DND-41 (cell line): ENCODE measurements around the gene DBX2.

Source experiments
- ATAC-seq: fragments of 200-7000 bp; cut with Tn5 transposase; 3 replicates; pipeline ENCODE4 v1.9.1; 2021; ENCODE audit warnings: low read depth; ENCODE audit not compliant: insufficient read depth
- DNase-seq: peaks from one replicate; pipeline ENCODE4 v3.0.0-alpha.2; 2020
- H2AFZ ChIP-seq: 2 replicates; pipeline ENCODE4 v1.6.0; 2012; ENCODE audit warnings: low read depth, low read length
- H3K27ac ChIP-seq: 2 replicates; pipeline ENCODE4 v1.5.1; 2012; ENCODE audit warnings: low read length, inconsistent platforms
- H3K27me3 ChIP-seq: fragments of 200-600 bp; sonication (generic); 2 replicates; pipeline ENCODE4 v1.6.0; 2012; ENCODE audit warnings: low read length, mild to moderate bottlenecking, inconsistent platforms; ENCODE audit not compliant: insufficient read depth, poor library complexity
- H3K36me3 ChIP-seq: 2 replicates; pipeline ENCODE4 v1.5.1; 2012; ENCODE audit warnings: low read length, inconsistent platforms; ENCODE audit not compliant: insufficient read depth
- H3K4me1 ChIP-seq: 2 replicates; pipeline ENCODE4 v1.5.1; 2012; ENCODE audit warnings: mild to moderate bottlenecking, low read length; ENCODE audit not compliant: insufficient read depth
- H3K4me2 ChIP-seq: 2 replicates; pipeline ENCODE4 v1.6.0; 2012; ENCODE audit warnings: mild to moderate bottlenecking, moderate library complexity, low read length, inconsistent platforms; ENCODE audit not compliant: insufficient read depth
- H3K4me3 ChIP-seq, 2 experiments: fragments of 200-600 bp in 1 of 2; shearing (Covaris generic) in 1 of 2; 2 replicates each; pipeline ENCODE4 v1.5.1; 2012 to 2016; ENCODE audit warnings: inconsistent platforms in 2 of 2, low read length in 2 of 2, mild to moderate bottlenecking in 2 of 2, low read depth in 1 of 2, moderate library complexity in 1 of 2
- H3K79me2 ChIP-seq: 2 replicates; pipeline ENCODE4 v1.6.0; 2012; ENCODE audit warnings: low read length, inconsistent platforms; ENCODE audit not compliant: insufficient read depth
- H3K9ac ChIP-seq: 2 replicates; pipeline ENCODE4 v1.6.0; 2012; ENCODE audit warnings: low read depth, mild to moderate bottlenecking, inconsistent platforms, low read length, moderate library complexity
- H3K9me3 ChIP-seq: 2 replicates; pipeline ENCODE4 v1.5.1; 2012; ENCODE audit warnings: low read length, moderate library complexity, mild to moderate bottlenecking, inconsistent platforms; ENCODE audit not compliant: insufficient read depth, severe bottlenecking
- H4K20me1 ChIP-seq: 2 replicates; pipeline ENCODE4 v1.6.0; 2012; ENCODE audit warnings: low read length; ENCODE audit not compliant: insufficient read depth
- CTCF ChIP-seq: IDR thresholded peaks from 2 replicates; pipeline ENCODE4 v1.5.1; 2012; ENCODE audit warnings: borderline replicate concordance, low read length, moderate library complexity, mild to moderate bottlenecking; ENCODE audit not compliant: poor library complexity, severe bottlenecking; ENCODE audit errors: extremely low read depth
- EZH2 ChIP-seq: IDR thresholded peaks from 3 replicates; pipeline ENCODE4 v1.6.1; 2012; ENCODE audit warnings: borderline replicate concordance, low read depth, mild to moderate bottlenecking, moderate library complexity, low read length, inconsistent platforms; ENCODE audit not compliant: severe bottlenecking

DBX2 gene

GRCh38 chr12:45076417-45077026 lies 25.6 kb upstream of the DBX2 start:
- TF ChIP-seq EZH2, result no peak
- Histone ChIP-seq H3K36me3 (no peaks in the 10 kb centered on the region), H3K27ac (no peak overlapping the region), H3K4me1 (no peaks in the 10 kb centered on the region), H3K79me2 (no peaks in the 10 kb centered on the region), H3K9ac (no peak overlapping the region), H3K4me3 (no peak overlapping the region), H2AFZ (no peak overlapping the region), H4K20me1 (no peaks in the 10 kb centered on the region), H3K4me2 (no peak overlapping the region), H3K9me3 (no peaks in the 10 kb centered on the region), H3K27me3 (peaks cover 9% of the 10 kb centered on the region)
- ATAC-seq (no peak), DNase-seq (no peak)

DNA sequence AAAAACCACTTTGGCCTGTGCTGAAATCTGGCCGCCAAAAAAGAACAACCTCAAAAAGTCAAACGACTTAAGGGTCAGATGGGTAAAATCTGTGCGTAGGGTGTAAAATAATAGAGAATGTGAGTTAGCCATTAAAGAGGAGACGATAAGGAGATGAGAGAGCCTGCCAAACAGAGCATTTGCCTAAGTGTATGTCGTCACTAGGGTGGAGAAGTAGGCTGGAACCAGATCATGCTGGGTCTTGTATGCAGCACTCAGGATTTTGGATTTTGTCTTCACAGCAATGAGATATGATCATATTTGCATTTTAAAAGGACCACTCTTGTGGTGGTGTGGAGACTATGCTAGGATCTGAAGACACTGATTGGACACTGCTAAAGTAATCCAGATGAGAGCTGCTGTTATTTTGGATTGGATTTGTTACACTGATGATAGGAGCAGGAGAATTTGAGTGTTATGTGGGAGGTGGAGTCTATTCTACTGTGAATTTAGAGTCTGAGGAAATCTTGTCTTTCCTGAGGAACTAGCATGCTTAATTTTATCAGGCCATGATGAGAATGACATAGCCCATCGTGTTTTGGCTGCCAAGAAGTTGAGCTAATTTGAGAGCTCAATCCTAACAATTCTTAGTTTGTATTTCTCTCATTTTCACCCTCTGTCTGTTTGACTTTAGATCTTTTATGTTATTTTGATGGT lies 24.8 kb upstream of the DBX2 start:
- Histone ChIP-seq H4K20me1 (no peaks in the 10 kb centered on the region), H3K79me2 (no peaks in the 10 kb centered on the region), H3K9ac (no peak overlapping the region), H3K27ac (no peak overlapping the region), H3K36me3 (no peaks in the 10 kb centered on the region), H3K4me1 (no peaks in the 10 kb centered on the region), H3K9me3 (no peaks in the 10 kb centered on the region), H3K27me3 (peaks cover 9% of the 10 kb centered on the region), H3K4me2 (no peak overlapping the region), H2AFZ (no peak overlapping the region), H3K4me3 (no peak overlapping the region)
- DNase-seq (no peak), ATAC-seq (no peak)
- TF ChIP-seq CTCF (no peak), EZH2 (no peak)

DNA sequence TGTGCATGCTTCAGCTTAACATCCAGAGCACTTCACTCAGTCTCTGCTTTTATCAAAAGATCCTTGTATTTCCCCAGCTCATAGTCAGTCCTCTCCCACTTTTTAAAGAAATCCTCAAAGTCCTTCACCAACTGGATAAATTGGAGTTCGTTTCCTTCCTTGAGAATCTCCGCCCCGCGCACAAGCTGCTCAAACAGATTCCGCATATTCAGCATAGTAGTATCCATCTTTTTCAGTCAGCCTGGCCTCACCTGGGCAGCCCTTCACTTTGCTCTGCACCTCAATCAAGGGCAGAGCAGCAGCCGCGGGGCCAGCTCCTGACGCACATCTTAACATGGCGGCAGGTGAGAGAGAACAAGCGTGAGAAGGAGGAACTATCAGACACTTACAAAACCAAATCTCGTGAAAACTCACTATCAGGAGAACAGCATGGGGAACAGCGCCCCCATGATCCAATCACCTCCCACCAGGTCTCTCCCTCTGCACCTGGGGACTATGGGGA lies 14.3 kb upstream of the DBX2 start:
- TF ChIP-seq CTCF, result no peak
- TF ChIP-seq EZH2, result no peak
- no peak overlapping the region for H3K4me2 ChIP-seq
- no peak overlapping the region for H3K9ac ChIP-seq
- H2AFZ ChIP-seq, result no peak overlapping the region
- no peaks in the 10 kb centered on the region for H3K79me2 ChIP-seq
- H3K36me3 ChIP-seq, result no peaks in the 10 kb centered on the region
- H3K4me1 ChIP-seq, result no peaks in the 10 kb centered on the region
- no peaks in the 10 kb centered on the region for H4K20me1 ChIP-seq
- H3K27me3 ChIP-seq, result no peaks in the 10 kb centered on the region
- no peaks in the 10 kb centered on the region for H3K9me3 ChIP-seq
- DNase-seq (no peak), ATAC-seq (no peak)
- no peak overlapping the region for H3K4me3 ChIP-seq
- no peak overlapping the region for H3K27ac ChIP-seq

- H3K4me1 ChIP-seq, result no peaks in the 10 kb centered on the region
- no peaks in the 10 kb centered on the region for H3K79me2 ChIP-seq
- no peak overlapping the region for H2AFZ ChIP-seq
- H3K27ac ChIP-seq, result no peak overlapping the region
- H4K20me1 ChIP-seq, result no peaks in the 10 kb centered on the region
- TF ChIP-seq CTCF (no peak), EZH2 (no peak)
- no peak for ATAC-seq
- no peaks in the 10 kb centered on the region for H3K36me3 ChIP-seq
- H3K27me3 ChIP-seq, result no peaks in the 10 kb centered on the region
- H3K4me2 ChIP-seq, result no peak overlapping the region
- H3K9me3 ChIP-seq, result no peaks in the 10 kb centered on the region
- no peak overlapping the region for H3K9ac ChIP-seq
- no peak for DNase-seq
- no peak overlapping the region for H3K4me3 ChIP-seq
Observed at GRCh38 chr12:45060976-45061375, 10.1 kb upstream of the DBX2 start.
